Left cardiac atrium (tissue), 4 donors: ENCODE measurements around the gene MAML2. TPM values are rescaled to one million over a fixed set of nuclear protein-coding genes. Genes with fewer than 3 reads are reported as not detected.

Source experiments
- ATAC-seq, 2 donors: fragments of 200-7000 bp; cut with Tn5 transposase; one replicate each; pipeline ENCODE4 v1.9.1; 2020; ENCODE audit warnings: mild to moderate bottlenecking in 2 of 2, moderate library complexity in 2 of 2
- DNase-seq: peaks from one replicate; pipeline ENCODE4 v3.0.0-alpha.2; 2020
- intact Hi-C, 2 donors: fragments of 100-400 bp; cut with DNase I; formaldehyde crosslinking; loops; one replicate each; pipeline versions ENCODE4 v1.14.1 to v1.15.1; 2022 to 2023
- total RNA-seq, 2 donors: library from RNA; stranded (reverse); fragmentation: NEBNext Ultra II Directional; extraction: Animal tissue kit (Norgen Biotek cat#: 25700); gene quantifications; one replicate each; pipeline ENCODE4 v1.2.1, GENCODE V29; 2021
- donor health status: DM: no; HTN: yes; CAD: no.
- donor health status: DM: no; HTN: yes; CAD: no; lungs with severe emphysema.
- donor health status: DM: yes; HTN: yes; CAD: no.
- donor health status: Dilated cardiomyopathy.

The MAML2 gene
- total RNA-seq, 2 donors from 2014 or later = 6.8 to 9.3 TPM

- intact Hi-C loops = no loop called here
- no peak for ATAC-seq
- DNase-seq = no peak
Observed at GRCh38 chr11:96085319-96085930, 257.6 kb downstream of the MAML2 start.

DNA sequence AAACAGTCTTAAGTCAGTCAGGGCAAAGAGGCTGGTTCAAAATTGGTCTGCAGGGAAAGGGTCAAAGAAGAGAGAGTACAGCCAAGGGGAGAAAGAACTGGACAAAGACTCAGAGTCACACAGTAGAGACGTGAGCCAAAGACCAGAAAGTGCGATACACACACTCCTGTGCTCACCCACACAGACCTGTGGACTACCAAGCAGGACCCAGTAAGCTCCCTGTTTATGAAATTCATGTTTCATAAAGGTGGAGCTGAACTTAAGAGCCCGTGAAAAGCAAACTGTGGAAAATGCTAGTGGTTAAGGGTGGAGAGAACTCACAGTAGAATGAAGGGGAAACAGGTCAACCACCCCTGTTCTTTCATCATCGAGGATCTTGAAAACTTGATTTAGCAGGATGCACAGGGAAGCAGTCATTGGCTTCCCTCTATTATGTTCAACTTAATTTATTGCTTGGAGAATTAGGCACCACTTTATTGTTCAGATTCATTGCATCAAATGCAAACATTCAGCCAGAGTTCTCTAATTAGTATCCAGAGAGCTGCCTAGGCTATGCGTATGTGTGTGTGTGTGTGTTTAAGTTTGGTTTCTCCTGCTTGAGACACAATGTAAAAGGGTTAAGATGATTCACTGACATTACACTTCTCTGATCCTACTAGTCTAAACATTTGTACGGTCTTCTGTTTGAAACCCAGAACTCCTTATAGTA, 258.2 kb downstream of the MAML2 start:
- DNase-seq (no peak), ATAC-seq (no peak)
- intact Hi-C loops = no loop called here

- no peak for ATAC-seq
- intact Hi-C loops = no loop called here
- no peak for DNase-seq
Observed at GRCh38 chr11:96082936-96083335, 260.1 kb downstream of the MAML2 start.

GRCh38 chr11:96082002-96082899, 260.7 kb downstream of the MAML2 start:
- DNase-seq = no peak
- ATAC-seq = peak; percentile 47 to 71
- intact Hi-C loops = no loop called here

GRCh38 chr11:96081561-96081960, 261.4 kb downstream of the MAML2 start:
- no peak for ATAC-seq
- intact Hi-C loops = no loop called here
- DNase-seq = no peak

- ATAC-seq (no peak), DNase-seq (no peak)
- intact Hi-C loops = no loop called here
Observed at GRCh38 chr11:96079691-96080090, 263.3 kb downstream of the MAML2 start.

DNA sequence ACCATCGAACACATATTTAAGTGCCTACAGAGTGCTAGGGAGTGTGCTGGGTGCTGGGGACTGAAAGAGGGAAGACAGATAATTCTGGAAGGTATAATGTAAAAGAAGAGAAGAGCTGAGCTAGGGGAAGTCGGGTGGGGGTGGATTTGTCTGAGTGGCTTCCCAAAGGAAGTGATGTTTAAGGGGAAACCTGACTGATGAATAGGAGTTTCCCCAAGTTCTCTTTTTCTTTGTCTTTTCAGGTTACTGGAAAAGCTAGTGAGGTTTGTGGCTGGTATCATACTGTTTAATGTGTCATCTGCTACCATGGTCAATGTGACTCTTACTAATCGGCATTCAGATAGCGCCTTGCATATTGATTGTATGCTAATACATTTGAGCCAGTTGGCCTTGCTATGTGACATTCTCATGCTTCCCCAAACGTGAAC, 267.4 kb downstream of the MAML2 start:
- intact Hi-C loops = no loop called here
- ATAC-seq = no peak
- no peak for DNase-seq

DNA sequence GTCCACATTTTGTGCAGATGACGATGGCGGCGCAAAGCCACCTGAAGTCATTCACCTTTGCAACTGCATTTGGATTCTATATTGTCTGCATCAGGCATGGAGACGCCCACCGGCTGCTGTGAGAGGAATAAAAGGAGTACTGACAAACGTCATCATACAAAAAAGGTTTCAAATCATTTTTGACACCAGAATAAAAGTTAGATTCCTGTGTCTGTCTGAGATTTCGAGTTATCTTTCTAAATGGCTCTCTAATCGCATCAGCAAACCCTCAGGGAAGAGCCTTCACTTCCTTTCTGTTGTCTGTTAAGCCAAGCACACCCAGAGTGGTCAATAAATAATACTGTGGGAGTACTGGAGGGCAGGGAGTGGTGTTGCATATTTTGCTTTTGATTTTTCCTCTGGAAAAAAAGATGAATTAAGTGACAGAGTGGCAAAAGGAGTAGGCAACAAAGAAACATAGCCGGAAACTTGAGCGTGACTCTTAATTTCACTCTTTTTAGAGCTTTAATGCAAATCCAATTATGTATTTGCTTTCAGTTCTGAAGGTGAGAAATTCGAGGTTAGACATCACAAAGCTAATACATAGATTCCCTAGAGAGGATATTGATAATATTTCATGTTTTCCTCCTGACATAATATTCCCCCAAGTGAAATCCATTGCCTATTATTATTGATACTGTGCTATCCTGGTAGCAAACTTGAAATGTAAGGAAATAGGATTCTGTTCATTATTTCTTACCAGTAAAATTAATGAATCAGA, 268.3 kb downstream of the MAML2 start:
- ATAC-seq (no peak), DNase-seq (no peak)
- intact Hi-C loops = no loop called here

DNA sequence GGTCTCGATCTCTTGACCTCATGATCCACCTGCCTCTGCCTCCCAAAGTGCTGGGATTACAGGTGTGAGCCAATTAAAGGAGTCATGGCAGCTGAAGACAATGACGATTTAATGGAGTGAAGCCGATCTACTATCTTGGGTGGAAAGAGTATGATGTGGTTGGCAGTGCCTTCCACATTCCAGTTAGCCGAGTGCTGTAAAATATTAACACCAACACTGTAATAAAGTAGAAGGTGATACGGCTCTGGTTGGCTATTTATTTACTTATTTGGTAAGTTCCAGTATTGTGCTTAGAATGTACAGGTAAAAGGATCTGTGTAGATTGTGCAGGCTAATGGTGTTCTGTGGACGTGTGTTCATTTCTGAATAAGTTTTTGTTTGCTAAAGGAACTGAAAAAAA, 269.5 kb downstream of the MAML2 start:
- DNase-seq = no peak
- intact Hi-C loops = no loop called here
- ATAC-seq = no peak

DNA sequence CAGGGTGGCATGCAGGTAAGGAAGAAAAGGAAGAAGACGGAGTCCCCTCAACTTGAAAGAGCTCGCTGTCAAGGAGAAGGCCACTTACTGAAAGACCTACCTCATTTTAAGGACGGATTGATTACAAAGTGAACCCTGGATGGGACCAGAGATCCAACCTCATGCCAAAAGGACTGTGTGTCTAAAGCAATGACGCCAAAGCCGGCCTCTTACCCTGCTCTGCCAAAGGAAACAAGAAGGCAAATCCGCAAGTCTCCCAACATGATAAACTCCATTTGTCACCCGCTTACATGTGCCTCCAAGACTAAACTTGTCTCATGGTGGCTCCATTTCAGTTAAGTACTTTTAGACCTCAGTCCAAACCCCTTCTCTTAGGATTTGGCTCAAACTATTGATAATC, 270.4 kb downstream of the MAML2 start:
- ATAC-seq (peak; percentile 46 to 58), DNase-seq (peak; percentile 64)
- intact Hi-C loops = no loop called here

DNA sequence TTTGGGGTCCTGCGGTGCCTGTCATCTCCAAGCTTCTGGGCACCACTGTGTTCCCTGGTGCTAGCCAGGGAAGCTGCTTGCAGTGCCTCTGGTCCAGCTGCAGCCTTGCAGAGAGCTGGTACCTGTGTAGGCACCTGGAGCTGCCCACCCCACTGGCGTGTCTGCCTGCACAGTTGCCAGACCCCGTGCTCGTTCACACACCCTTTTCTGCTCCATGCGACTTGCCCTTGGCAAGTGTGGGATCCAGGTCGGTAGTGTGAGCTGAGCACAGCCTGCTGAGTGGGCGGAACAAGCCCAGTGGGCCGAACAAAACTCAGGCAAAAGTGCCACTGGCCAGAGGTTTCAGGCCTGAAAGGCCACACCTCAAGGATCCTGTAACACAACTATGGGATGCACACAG, 272.5 kb downstream of the MAML2 start:
- ATAC-seq (no peak), DNase-seq (no peak)
- intact Hi-C loops = no loop called here

DNA sequence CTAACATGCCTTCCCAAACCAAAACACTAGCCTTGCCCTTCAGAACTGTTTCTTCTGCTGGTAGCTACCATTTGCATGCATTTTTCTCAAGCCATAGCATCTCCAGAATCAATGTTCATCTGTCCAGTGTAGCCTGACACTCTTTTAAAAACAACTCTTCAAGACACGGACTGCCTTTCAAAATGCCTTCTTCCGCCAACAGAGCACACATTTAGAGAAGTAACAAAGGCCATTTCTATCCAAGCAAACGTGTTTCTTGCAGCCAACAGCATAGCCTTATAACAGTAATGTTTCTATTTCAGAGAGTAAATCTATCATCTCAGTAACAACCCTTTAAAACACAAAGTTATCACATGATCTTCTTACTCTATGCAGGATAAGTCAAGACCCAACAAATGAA, 275.8 kb downstream of the MAML2 start:
- intact Hi-C loops = no loop called here
- ATAC-seq = no peak
- no peak for DNase-seq

- intact Hi-C loops = no loop called here
- no peak for ATAC-seq
- no peak for DNase-seq
Observed at GRCh38 chr11:96065379-96065778, 277.6 kb downstream of the MAML2 start.

GRCh38 chr11:96063886-96064285, 279.1 kb downstream of the MAML2 start:
- intact Hi-C loops = no loop called here
- no peak for DNase-seq
- no peak for ATAC-seq

GRCh38 chr11:96063053-96063452, 279.9 kb downstream of the MAML2 start:
- no peak for ATAC-seq
- no peak for DNase-seq
- intact Hi-C loops = no loop called here

DNA sequence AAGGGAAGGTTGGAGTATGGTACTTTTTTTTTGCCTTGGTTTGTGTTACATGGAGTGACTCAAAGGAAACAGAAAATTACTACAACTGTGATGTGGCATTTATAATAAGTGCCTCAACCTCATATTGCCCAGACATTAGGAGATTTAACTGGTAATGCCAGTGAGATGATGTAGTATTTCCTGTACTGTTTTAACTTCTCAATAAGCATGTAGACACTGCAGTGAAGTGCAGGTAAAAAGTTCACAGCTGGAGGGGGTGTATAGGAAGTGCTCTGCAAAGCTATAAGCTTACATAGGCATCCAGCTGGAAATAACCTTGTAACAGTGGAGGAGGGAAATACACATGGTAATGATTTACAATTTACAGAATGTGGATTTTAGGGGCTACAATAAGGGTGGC, 280.9 kb downstream of the MAML2 start:
- intact Hi-C loops = no loop called here
- no peak for ATAC-seq
- DNase-seq = no peak

GRCh38 chr11:96061730-96062129, 281.3 kb downstream of the MAML2 start:
- intact Hi-C loops = no loop called here
- DNase-seq (no peak), ATAC-seq (no peak)

DNA sequence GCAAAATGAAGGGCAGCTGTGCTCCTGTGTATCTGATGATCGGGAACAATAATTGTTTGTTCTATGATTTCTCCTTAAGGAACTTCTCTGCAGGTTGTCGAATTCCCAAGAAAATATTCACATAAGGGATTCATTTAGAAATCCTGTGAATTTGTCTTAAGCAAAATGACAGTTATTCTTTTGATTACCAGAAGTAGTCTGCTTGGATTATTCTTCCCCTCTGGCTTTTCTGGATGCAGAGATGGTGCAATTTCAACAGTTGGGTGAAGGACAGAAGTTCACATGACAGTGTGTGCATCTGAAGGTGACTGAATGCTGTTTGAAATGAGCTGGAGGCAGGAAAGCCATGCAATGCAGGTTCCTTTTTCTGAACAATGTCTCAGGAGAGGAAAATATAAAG, 281.9 kb downstream of the MAML2 start:
- intact Hi-C loops = no loop called here
- ATAC-seq (no peak), DNase-seq (no peak)

GRCh38 chr11:96057502-96057901, 285.5 kb downstream of the MAML2 start:
- no peak for ATAC-seq
- intact Hi-C loops = no loop called here
- DNase-seq = no peak

GRCh38 chr11:96056576-96056975, 286.4 kb downstream of the MAML2 start:
- DNase-seq (no peak), ATAC-seq (no peak)
- intact Hi-C loops = no loop called here
